Adrenal gland (tissue), 19 donors: ENCODE results near the gene RPS6KA2. TPM values are rescaled to one million over a fixed set of nuclear protein-coding genes. Genes with fewer than 3 reads are reported as not detected.

Experiments
- DNase-seq, 7 donors: peaks; one replicate each; pipeline ENCODE4 v3.0.0-alpha.2; 2019 to 2020
- H3K27ac ChIP-seq, 5 donors: fragments of 200-600 bp; sonication (generic) in 4 of 5; 1 replicate in 3 of 5; 2 replicates in 2 of 5; pipeline versions ENCODE4 v1.5.1 to v1.8.0; 2016 to 2020; ENCODE audit warnings: mild to moderate bottlenecking in 1 of 5
- H3K27me3 ChIP-seq: fragments of 200-600 bp; 2 replicates; pipeline ENCODE4 v1.8.0; 2021
- H3K36me3 ChIP-seq, 2 donors: fragments of 200-600 bp; replicated peaks in 1 of 2; 1 replicate in 1 of 2; 2 replicates in 1 of 2; pipeline versions ENCODE4 v1.5.1 to v1.8.0; 2018 to 2022
- H3K4me1 ChIP-seq, 2 donors: fragments of 200-600 bp; replicated peaks in 1 of 2; 1 replicate in 1 of 2; 2 replicates in 1 of 2; pipeline versions ENCODE4 v1.5.1 to v1.8.0; 2018 to 2021
- H3K4me3 ChIP-seq, 4 donors: fragments of 200-600 bp; sonication (generic) in 3 of 4; one replicate each; pipeline ENCODE4 v1.5.1; 2016 to 2018
- H3K9me3 ChIP-seq, 3 donors: fragments of 200-600 bp; sonication (generic) in 1 of 3; replicated peaks in 1 of 3; 1 replicate in 2 of 3; 2 replicates in 1 of 3; pipeline versions ENCODE4 v1.5.1 to v1.8.0; 2016 to 2021
- POLR2A ChIP-seq, 2 donors: fragments of 450-650 bp; IDR thresholded peaks; one replicate each; pipeline ENCODE4 v1.6.1; 2017; ENCODE audit warnings: antibody characterized with exemption in 2 of 2, mild to moderate bottlenecking in 2 of 2, moderate library complexity in 1 of 2
- WGBS, 4 donors: extraction: QIAGEN DNeasy Blood & Tissue Kit in 2 of 4; methylation state at CpG; one replicate each; pipeline versions ENCODE4 v1.1.5 to v1.1.7; 2013 to 2017; 5-methylcytosine and 5-hydroxymethylcytosine counted together
- intact Hi-C, 2 donors: fragments of 100-400 bp; cut with DNase I; formaldehyde crosslinking; loops; one replicate each; pipeline versions ENCODE4 v1.14.1 to v1.15.0; 2022 to 2023
- long read RNA-seq, 10 donors: library from polyadenylated mRNA in 3 of 10; unstranded in 2 of 10; stranded (forward) in 1 of 10; transcript quantifications; one replicate each; pipeline ENCODE4 v2.0.0 and lab custom pipeline, GENCODE V29; 2021 to 2026
- polyA plus RNA-seq, 3 donors: library from polyadenylated mRNA; stranded (reverse); fragments of 200-250 nt in 2 of 3; fragments of 350-450 nt in 1 of 3; fragmentation: Illumina TruSeq in 1 of 3; extraction: RNeasy Lipid Tissue Mini Kit (QIAGEN cat#74804) in 1 of 3; gene quantifications; one replicate each; pipeline ENCODE4 v1.2.3, GENCODE V29; 2013 to 2014
- total RNA-seq, 9 donors: library from RNA; depleted of rRNA in 4 of 9; stranded (reverse); fragments of >200 nt in 4 of 9; fragments of 120-200 nt in 1 of 9; fragmentation: NEBNext Ultra II Directional in 1 of 9; extraction: Animal tissue kit (Norgen Biotek cat#: 25700) in 1 of 9; gene quantifications; one replicate each; pipeline versions ENCODE4 v1.1.0 to v1.2.4, GENCODE V29; 2013 to 2023
- TF ChIP-seq, protein P1 (sequence below), 6 experiments: fragments of 450-650 bp in 4 of 6; fragments of 200-600 bp in 2 of 6; sonication (generic) in 1 of 6; IDR thresholded peaks; 1 replicate in 5 of 6; 2 replicates in 1 of 6; pipeline versions ENCODE4 v1.5.1 to v1.8.0; 2016 to 2021; ENCODE audit warnings: antibody characterized with exemption in 6 of 6, mild to moderate bottlenecking in 2 of 6, moderate library complexity in 1 of 6
- donor health status: healthy with polysubstance abuse.
- donor health status: Bipolar disorder and iron deficiency.
- donor health status: DM: yes; HTN: yes; CAD: no.
- donor health status: DM: no; HTN: no; CAD: no.
- donor health status: DM: no; HTN: no; CAD: no.
- donor health status: DM: yes; HTN: yes; CAD: no.

The RPS6KA2 gene
- 10 to 100 TPM; 10.8 to 40.4 (median 26.3) TPM for total RNA-seq
- polyA plus RNA-seq = 10 to 100 TPM in 2 of 3 donors, 1 to 10 TPM in 1; 7.0 to 28.5 (median 10.2) TPM
- long read RNA-seq, donor 1, full-length matches to known transcripts = 2 of 2 reads
- long read RNA-seq, donor 1, partial matches to known transcripts = 0 of 2 reads
- long read RNA-seq, donor 1, other reads (novel, unspliced or antisense) = 0 of 2 reads
- long read RNA-seq, donor 2 = 0 reads
- long read RNA-seq, donor 3, full-length matches to known transcripts = 1 of 1 reads
- long read RNA-seq, donor 3, partial matches to known transcripts = 0 of 1 reads
- long read RNA-seq, donor 3, other reads (novel, unspliced or antisense) = 0 of 1 reads
- long read RNA-seq, donor 4, full-length matches to known transcripts = 2 of 3 reads
- long read RNA-seq, donor 4, partial matches to known transcripts = 0 of 3 reads
- long read RNA-seq, donor 4, other reads (novel, unspliced or antisense) = 1 of 3 reads
- long read RNA-seq, donor 5, full-length matches to known transcripts = 46 of 61 reads
- long read RNA-seq, donor 5, partial matches to known transcripts = 3 of 61 reads
- long read RNA-seq, donor 5, other reads (novel, unspliced or antisense) = 12 of 61 reads
- long read RNA-seq, donor 6, partial matches to known transcripts = 1 of 3 reads
- long read RNA-seq, donor 6, other reads (novel, unspliced or antisense) = 2 of 3 reads
- long read RNA-seq, donor 7 = 0 reads
- long read RNA-seq, donor 8, full-length matches to known transcripts = 1 of 1 reads
- long read RNA-seq, donor 8, partial matches to known transcripts = 0 of 1 reads
- long read RNA-seq, donor 8, other reads (novel, unspliced or antisense) = 0 of 1 reads
- long read RNA-seq, donor 9 = 0 reads
- long read RNA-seq, donor 10 = 0 reads

DNA sequence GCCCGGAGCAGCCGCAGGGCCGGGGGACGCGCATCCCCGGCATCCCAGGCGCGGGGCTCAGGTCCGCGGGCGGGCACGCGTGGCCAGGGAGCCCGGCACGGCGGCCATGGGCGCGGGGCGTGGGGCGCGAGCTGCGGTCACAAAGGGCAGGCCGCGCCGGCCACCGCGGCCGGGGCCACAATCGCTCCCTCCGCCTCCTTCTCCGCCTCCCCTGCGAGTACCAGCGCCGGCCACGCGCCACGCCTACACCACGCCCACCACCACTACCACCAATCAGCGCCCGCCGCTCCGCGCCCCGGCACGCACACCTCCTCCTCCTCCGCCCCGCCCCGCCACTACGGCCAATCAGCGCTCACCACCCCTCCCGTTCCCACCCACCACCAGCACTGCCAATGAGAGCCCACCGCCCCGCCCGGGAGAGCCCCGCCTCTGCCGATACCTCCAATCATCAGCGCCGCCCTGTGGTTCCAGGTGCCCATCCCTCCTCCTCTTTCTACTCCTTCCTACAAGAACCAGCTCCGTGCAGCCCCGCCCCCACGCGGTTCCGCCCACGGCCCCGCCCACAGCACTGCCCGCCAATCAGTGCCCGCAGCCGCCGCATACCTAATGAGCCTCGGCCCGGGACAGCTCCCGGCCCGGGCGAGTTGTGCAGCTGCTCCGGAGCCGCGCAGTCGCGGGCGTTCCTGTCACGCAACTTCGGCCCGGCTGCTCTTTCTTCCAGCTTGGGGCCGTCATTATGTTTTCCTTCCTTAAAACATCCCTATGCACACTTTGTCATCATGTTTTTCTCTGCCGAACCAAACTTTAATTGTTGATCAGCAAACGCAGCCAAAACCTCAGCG, at the start of gene RPS6KA2:
RPS6KA2 (minus strand) TSS at position 219 of the 842 bp plus-strand sequence. CDS start 232 bp downstream, outside the sequence.
- H3K4me1 ChIP-seq = peaks cover 18 to 20% of the 10 kb centered on the region in 2 donors
- 0 to 3% (median 1%) methylated on average over 18 to 87 of the region's 87 CpGs for WGBS, 4 donors
- intact Hi-C loops = no loop called here
- no peaks in the 10 kb centered on the region for H3K27me3 ChIP-seq
- TF ChIP-seq POLR2A (IDR thresholded peaks at IDR 0.05) = peak; percentile 78 to 95
- TF ChIP-seq, protein P1, sequence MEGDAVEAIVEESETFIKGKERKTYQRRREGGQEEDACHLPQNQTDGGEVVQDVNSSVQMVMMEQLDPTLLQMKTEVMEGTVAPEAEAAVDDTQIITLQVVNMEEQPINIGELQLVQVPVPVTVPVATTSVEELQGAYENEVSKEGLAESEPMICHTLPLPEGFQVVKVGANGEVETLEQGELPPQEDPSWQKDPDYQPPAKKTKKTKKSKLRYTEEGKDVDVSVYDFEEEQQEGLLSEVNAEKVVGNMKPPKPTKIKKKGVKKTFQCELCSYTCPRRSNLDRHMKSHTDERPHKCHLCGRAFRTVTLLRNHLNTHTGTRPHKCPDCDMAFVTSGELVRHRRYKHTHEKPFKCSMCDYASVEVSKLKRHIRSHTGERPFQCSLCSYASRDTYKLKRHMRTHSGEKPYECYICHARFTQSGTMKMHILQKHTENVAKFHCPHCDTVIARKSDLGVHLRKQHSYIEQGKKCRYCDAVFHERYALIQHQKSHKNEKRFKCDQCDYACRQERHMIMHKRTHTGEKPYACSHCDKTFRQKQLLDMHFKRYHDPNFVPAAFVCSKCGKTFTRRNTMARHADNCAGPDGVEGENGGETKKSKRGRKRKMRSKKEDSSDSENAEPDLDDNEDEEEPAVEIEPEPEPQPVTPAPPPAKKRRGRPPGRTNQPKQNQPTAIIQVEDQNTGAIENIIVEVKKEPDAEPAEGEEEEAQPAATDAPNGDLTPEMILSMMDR (IDR thresholded peaks at IDR 0.05) = no peak
- no peaks in the 10 kb centered on the region for H3K9me3 ChIP-seq
- H3K27ac ChIP-seq = peak within 1 kb of the TSS; percentile 90 to 95 (median 91)
- peak within 1 kb of the TSS; percentile 38 to 86 (median 62) for H3K4me3 ChIP-seq
- peak; percentile 100 for DNase-seq
- H3K36me3 ChIP-seq = no peaks in the 10 kb centered on the region

DNA sequence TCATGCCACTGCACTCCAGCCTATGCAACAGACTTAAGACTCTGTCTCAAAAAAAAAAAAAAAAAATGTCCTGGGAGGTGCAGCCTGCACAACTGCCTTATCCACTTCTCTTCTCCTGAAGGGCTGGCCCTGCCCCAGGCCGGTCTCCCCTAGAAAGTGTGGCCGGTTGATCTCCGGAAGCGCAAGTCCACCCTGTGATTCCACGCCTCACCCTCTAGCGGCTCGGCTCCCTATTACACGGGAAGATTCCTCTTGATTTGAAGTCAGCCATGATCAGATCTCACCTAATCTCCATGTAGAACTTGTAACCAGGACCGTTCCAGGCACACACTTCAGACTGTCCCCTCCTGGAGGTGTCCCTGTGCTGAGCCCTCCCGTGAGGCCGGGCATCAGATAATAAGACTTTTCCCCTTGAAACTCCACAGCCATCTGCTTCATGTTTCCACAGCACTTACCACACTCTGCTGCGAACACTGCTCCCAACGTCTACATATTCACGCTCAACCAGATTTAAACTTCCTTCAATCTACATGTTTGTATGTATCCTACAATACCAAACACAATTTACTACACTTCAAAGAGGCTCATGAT, 49.3 kb upstream of the RPS6KA2 start:
- DNase-seq = no peak
- no peaks in the 10 kb centered on the region for H3K27me3 ChIP-seq
- intact Hi-C loops = no loop called here
- no peak for TF ChIP-seq POLR2A (IDR thresholded peaks at IDR 0.05)
- TF ChIP-seq, protein P1 (IDR thresholded peaks at IDR 0.05) = no peak
- peaks cover 0 to 8% of the 10 kb centered on the region in 2 donors for H3K4me1 ChIP-seq
- H3K4me3 ChIP-seq = no peak overlapping the region
- no peak overlapping the region for H3K27ac ChIP-seq
- no peaks in the 10 kb centered on the region for H3K9me3 ChIP-seq
- no peaks in the 10 kb centered on the region for H3K36me3 ChIP-seq
- WGBS, 4 donors = 96 to 98% (median 96%) methylated on average over 14 of the region's 14 CpGs

DNA sequence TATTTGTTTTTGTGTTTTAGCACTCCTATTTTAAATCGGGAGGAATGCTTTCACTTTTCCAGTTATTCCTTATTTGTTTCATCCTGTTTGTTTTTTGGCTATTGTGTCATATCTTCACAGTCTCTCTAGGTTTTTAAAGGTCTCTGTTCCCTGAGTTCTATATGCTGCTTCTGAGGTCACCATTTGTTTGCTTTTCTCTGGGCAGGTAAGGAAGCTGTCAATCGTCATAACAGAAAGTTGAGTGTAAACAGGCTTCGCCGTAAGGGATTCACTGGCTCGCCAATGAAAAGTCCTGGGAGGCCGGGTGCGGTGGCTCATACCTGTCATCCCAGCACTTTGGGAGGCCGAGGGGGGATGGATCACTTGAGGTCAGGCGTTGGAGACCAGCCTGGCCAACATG, 48.7 kb upstream of the RPS6KA2 start:
- no peak overlapping the region for H3K4me3 ChIP-seq
- no peaks in the 10 kb centered on the region for H3K27me3 ChIP-seq
- intact Hi-C loops = no loop called here
- H3K4me1 ChIP-seq = peaks cover 6 to 13% of the 10 kb centered on the region in 2 donors
- no peak overlapping the region for H3K27ac ChIP-seq
- no peaks in the 10 kb centered on the region for H3K36me3 ChIP-seq
- TF ChIP-seq, protein P1 (IDR thresholded peaks at IDR 0.05) = no peak
- TF ChIP-seq POLR2A (IDR thresholded peaks at IDR 0.05) = no peak
- 91 to 95% (median 92%) methylated on average over 9 of the region's 9 CpGs for WGBS, 4 donors
- DNase-seq = no peak
- H3K9me3 ChIP-seq = no peaks in the 10 kb centered on the region
